ENCODE measurements around the gene MAPK11.
A peak's percentile ranks its signal among the peaks of the same experiment; 100 is the strongest.

MAPK11 gene

GRCh38 chr22:50244420-50245213 lies 25.6 kb downstream of the MAPK11 start, which contains the start of gene TUBGCP6:
TSS of gene TUBGCP6 (minus strand) at chr22:50245023. CDS start at chr22:50244459, 564 bp downstream.
- H3K4me3 ChIP-seq (ENCODE audit: low read length), result peak within 1 kb of the TSS; percentile 97
- TF ChIP-seq, protein P1, sequence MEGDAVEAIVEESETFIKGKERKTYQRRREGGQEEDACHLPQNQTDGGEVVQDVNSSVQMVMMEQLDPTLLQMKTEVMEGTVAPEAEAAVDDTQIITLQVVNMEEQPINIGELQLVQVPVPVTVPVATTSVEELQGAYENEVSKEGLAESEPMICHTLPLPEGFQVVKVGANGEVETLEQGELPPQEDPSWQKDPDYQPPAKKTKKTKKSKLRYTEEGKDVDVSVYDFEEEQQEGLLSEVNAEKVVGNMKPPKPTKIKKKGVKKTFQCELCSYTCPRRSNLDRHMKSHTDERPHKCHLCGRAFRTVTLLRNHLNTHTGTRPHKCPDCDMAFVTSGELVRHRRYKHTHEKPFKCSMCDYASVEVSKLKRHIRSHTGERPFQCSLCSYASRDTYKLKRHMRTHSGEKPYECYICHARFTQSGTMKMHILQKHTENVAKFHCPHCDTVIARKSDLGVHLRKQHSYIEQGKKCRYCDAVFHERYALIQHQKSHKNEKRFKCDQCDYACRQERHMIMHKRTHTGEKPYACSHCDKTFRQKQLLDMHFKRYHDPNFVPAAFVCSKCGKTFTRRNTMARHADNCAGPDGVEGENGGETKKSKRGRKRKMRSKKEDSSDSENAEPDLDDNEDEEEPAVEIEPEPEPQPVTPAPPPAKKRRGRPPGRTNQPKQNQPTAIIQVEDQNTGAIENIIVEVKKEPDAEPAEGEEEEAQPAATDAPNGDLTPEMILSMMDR (conservative IDR thresholded peaks at IDR 0.05; ENCODE audit: low read length), result peak; percentile 33
- DNase-seq (ENCODE audit: low read depth), result peak; percentile 87

- TF ChIP-seq, protein P1 (conservative IDR thresholded peaks at IDR 0.05; ENCODE audit: low read length), result no peak
- peak overlapping the region; percentile 97 for H3K4me3 ChIP-seq (ENCODE audit: low read length)
- no peak for DNase-seq (ENCODE audit: low read depth)
Measured at GRCh38 chr22:50243685-50244419, 26.3 kb downstream of the MAPK11 start.

DNA sequence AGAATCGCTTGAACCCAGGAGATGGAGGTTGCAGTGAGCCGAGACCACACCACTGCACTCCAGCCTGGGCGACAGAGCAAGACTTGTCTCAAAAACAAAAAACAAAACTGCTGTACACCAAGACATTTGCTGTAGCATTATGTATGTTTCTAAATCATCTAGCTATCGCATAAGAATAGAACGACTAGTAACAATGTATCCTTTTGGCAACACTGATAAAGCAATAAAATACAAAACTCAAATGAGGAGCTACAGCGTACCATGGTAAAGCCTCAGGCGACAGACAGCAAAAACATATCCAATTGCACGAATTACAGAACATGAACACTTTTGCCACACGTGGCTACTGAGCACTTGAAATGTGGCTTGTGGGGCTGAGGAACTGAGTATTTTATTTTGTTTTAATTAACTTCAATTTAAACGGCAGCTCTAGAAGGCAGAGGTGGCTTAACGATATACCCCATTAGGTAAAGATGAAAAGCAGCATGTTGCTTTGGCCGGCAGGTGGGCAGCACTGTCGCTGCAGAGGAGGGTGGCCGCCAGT lies 27.7 kb downstream of the MAPK11 start:
- H3K4me3 ChIP-seq (ENCODE audit: low read length), result peak overlapping the region; percentile 55
- no peak for DNase-seq (ENCODE audit: low read depth)
- TF ChIP-seq, protein P1 (conservative IDR thresholded peaks at IDR 0.05; ENCODE audit: low read length), result no peak

DNA sequence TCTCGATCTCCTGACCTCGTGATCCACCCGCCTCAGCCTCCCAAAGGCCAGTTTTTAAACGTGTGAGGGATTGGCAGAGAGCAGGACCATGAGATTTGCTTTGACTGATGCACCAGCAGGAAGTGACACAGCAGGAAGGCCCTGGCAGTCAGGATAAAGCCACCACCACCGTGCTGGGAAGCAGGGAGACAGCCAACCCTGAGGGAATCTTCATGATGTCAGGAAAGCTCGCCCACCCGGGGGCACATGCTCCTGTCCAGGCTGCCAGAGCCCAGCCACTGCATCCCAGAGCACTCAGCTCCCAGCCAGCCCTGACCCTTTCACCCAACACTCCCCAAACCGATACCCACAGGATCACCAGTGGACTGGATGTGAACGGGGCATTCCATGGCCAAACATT lies 31.4 kb downstream of the MAPK11 start:
- TF ChIP-seq, protein P1 (conservative IDR thresholded peaks at IDR 0.05; ENCODE audit: low read length), result no peak
- no peak for DNase-seq (ENCODE audit: low read depth)
- H3K4me3 ChIP-seq (ENCODE audit: low read length), result no peak overlapping the region

GRCh38 chr22:50236731-50237409 lies 33.3 kb downstream of the MAPK11 start:
- no peak overlapping the region for H3K4me3 ChIP-seq (ENCODE audit: low read length)
- TF ChIP-seq, protein P1 (conservative IDR thresholded peaks at IDR 0.05; ENCODE audit: low read length), result peak; percentile 45
- no peak for DNase-seq (ENCODE audit: low read depth)

- TF ChIP-seq, protein P1 (conservative IDR thresholded peaks at IDR 0.05; ENCODE audit: low read length), result no peak
Measured at GRCh38 chr22:50233223-50233622, 37.0 kb downstream of the MAPK11 start.

More at GRCh38 chr22:50233223-50233622, 37.0 kb downstream of the MAPK11 start:
- DNase-seq (ENCODE audit: low read depth), result no peak
- H3K4me3 ChIP-seq (ENCODE audit: low read length), result no peak overlapping the region

Data from AG10803 (cell line).